Retinal pigment epithelial cell (primary cell): ENCODE results near the gene SPRY4.
"Not testable (repeated sequence)": the region's sequence is repeated elsewhere in the genome, so short reads cannot be mapped to it uniquely, and the experiment has no call there.

Experiments used
- DNase-seq: peaks from one replicate; pipeline ENCODE4 v3.0.0-alpha.2; 2010; ENCODE audit warnings: low read depth
- H3K4me3 ChIP-seq: 2 replicates; pipeline ENCODE4 v1.5.1; 2011; ENCODE audit warnings: mild to moderate bottlenecking, low read length, control low read depth, moderate library complexity
- TF ChIP-seq, protein P1 (sequence below): conservative IDR thresholded peaks from 2 replicates; pipeline ENCODE4 v1.5.1; 2011; ENCODE audit warnings: low read depth, low read length, control low read depth, inconsistent platforms

Gene SPRY4

DNA sequence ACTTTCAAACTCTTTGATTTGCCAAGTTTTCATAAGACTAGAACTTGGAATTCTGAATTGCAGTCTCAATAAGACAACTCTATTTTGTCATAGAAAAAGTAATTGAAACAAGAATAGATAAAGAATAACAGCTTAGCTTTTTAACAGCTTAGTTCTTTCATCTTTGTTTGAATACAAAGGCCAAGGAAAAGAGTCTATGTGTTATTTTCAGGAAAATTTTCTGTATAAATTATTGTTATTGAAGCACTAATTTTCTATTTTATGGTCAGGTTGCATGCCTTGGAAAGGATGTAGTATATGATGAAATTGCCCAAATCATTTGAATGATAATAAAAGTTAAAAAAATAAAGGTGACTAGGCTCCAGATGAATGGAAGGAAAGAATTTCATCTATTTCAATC lies 25.2 kb upstream of the SPRY4 start:
- H3K4me3 ChIP-seq: no peak overlapping the region
- TF ChIP-seq, protein P1, sequence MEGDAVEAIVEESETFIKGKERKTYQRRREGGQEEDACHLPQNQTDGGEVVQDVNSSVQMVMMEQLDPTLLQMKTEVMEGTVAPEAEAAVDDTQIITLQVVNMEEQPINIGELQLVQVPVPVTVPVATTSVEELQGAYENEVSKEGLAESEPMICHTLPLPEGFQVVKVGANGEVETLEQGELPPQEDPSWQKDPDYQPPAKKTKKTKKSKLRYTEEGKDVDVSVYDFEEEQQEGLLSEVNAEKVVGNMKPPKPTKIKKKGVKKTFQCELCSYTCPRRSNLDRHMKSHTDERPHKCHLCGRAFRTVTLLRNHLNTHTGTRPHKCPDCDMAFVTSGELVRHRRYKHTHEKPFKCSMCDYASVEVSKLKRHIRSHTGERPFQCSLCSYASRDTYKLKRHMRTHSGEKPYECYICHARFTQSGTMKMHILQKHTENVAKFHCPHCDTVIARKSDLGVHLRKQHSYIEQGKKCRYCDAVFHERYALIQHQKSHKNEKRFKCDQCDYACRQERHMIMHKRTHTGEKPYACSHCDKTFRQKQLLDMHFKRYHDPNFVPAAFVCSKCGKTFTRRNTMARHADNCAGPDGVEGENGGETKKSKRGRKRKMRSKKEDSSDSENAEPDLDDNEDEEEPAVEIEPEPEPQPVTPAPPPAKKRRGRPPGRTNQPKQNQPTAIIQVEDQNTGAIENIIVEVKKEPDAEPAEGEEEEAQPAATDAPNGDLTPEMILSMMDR: no peak
- no peak for DNase-seq

- no peak for DNase-seq
- H3K4me3 ChIP-seq: no peak overlapping the region
- TF ChIP-seq, protein P1: no peak
These were observed 21.9 kb upstream of the SPRY4 start for GRCh38 chr5:142346706-142347105.

DNA sequence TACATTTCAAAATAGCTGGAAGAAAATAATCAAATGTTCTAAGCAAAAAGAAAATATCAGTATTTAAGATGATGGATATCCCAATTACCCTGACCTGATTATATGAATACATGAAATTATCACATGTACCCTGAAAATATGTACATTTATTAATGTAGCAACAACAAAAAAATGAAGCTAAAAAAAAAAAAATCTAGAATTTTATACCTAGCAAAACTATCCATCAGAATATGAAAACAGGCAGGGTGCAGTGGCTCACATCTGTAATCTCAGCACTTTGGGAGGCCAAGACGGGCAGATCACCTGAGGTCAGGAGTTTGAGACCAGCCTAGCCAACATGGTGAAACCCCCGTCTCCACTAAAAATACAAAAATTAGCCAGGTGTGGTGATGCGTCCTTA lies 20.1 kb upstream of the SPRY4 start:
- not testable (repeated sequence) for DNase-seq, H3K4me3 ChIP-seq

GRCh38 chr5:142343531-142343930 lies 18.7 kb upstream of the SPRY4 start:
- TF ChIP-seq, protein P1: no peak
- H3K4me3 ChIP-seq: no peak overlapping the region
- no peak for DNase-seq

DNA sequence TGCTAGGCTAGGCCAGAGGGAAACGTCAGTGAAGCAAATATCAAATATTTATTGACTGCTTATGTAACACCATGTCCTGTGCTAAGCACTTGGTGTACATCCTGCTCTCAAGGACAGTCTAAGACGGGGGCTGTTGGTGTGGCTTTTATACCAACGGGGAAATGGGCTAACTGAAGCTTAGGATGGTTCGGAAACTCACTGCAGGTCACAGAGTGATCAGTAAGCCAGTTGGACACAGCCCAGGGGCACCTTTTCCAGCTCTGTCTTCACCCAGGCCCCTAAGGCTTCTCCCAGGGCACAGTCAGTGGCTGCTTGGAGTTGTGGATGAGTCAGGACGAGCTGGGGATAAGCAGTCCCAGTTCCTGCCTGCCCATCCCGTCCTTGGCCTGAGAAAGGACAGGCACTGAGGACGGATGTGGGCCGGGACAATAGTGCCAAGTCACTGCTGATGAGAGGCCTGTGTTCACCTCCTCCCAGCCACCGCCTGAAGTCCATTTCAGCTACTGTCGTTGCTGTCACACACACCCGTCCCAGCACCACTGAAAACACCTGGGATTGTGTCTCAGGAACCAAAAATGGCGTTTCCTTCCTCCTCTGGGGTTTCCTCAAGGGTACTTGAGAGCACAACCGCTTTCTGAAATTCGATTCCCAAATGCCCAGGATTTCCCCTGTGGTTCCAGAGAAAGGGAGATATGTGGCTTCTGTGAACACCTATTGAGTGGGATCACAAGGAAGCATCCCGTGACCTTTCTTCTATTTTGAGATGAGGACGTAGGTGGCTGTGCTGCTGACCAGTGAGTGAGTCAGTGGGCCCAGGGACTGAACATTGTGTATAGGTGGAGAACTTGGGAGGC lies 17.5 kb upstream of the SPRY4 start:
- TF ChIP-seq, protein P1: no peak
- no peak overlapping the region for H3K4me3 ChIP-seq
- no peak for DNase-seq

- no peak for DNase-seq
- no peak overlapping the region for H3K4me3 ChIP-seq
- TF ChIP-seq, protein P1: no peak
These were observed 15.0 kb upstream of the SPRY4 start for GRCh38 chr5:142339781-142340180.

- DNase-seq: no peak
- TF ChIP-seq, protein P1: no peak
- H3K4me3 ChIP-seq: no peak overlapping the region
These were observed 9.7 kb upstream of the SPRY4 start for GRCh38 chr5:142334538-142334937.

DNA sequence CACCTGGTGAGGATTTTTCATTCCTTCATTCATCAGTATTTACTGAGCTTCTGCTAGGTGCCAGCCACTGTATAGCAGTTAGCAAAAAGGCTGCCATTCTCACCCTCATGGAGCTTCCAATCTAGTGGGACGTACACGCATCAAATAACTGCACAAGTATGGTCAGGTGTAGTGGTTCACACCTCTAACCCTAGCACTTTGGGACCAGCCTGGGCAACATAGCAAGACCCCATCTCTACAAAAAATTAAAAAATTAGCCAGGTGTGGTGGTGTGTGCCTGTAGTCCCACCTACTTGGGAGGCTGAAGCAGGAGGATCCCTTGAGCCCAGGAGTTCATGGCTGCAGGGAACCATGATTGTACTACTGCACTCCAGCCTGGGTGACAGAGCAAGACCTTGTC lies 8.9 kb upstream of the SPRY4 start:
- not testable (repeated sequence) for DNase-seq, H3K4me3 ChIP-seq
